KMS-11 (cell line): ENCODE results near the gene FUOM.
"Not testable (repeated sequence)": the region's sequence is repeated elsewhere in the genome, so short reads cannot be mapped to it uniquely, and the experiment has no call there.

ENCODE experiments used
- H2AFZ ChIP-seq: fragments of 200-600 bp; sonication (generic); 2 replicates; pipeline ENCODE4 v1.6.1; 2016; ENCODE audit warnings: antibody characterized with exemption, mixed run types, low read depth
- H3K27ac ChIP-seq: fragments of 200-600 bp; sonication (generic); 2 replicates; pipeline ENCODE4 v1.6.1; 2016; ENCODE audit warnings: mild to moderate bottlenecking, mixed run types
- H3K27me3 ChIP-seq: fragments of 200-600 bp; sonication (generic); 2 replicates; pipeline ENCODE4 v1.6.1; 2017; ENCODE audit warnings: mild to moderate bottlenecking, low read depth, mixed run types, moderate library complexity; ENCODE audit not compliant: insufficient read depth
- H3K36me3 ChIP-seq: fragments of 200-600 bp; sonication (generic); 2 replicates; pipeline ENCODE4 v1.6.1; 2017; ENCODE audit warnings: mild to moderate bottlenecking, mixed run types; ENCODE audit not compliant: insufficient read depth
- H3K4me1 ChIP-seq: fragments of 200-600 bp; sonication (generic); 2 replicates; pipeline ENCODE4 v1.6.1; 2016; ENCODE audit warnings: mild to moderate bottlenecking, low read depth, mixed run types; ENCODE audit not compliant: poor library complexity, severe bottlenecking
- H3K4me2 ChIP-seq: fragments of 200-600 bp; sonication (generic); 2 replicates; pipeline ENCODE4 v1.7.0; 2016; ENCODE audit warnings: mild to moderate bottlenecking, mixed run types
- H3K4me3 ChIP-seq: fragments of 200-600 bp; sonication (generic); IDR thresholded peaks from 2 replicates; pipeline ENCODE4 v1.6.1; 2017; ENCODE audit warnings: low read depth, low read length, mixed read lengths; ENCODE audit not compliant: insufficient read depth
- H3K79me2 ChIP-seq: fragments of 200-600 bp; sonication (generic); 2 replicates; pipeline ENCODE4 v1.6.1; 2016; ENCODE audit warnings: low read depth, mixed run types; ENCODE audit not compliant: insufficient read depth
- H3K9ac ChIP-seq: fragments of 200-600 bp; sonication (generic); 2 replicates; pipeline ENCODE4 v1.6.1; 2016; ENCODE audit warnings: mild to moderate bottlenecking, mixed run types
- H4K20me1 ChIP-seq: fragments of 200-600 bp; sonication (generic); 2 replicates; pipeline ENCODE4 v1.6.1; 2016; ENCODE audit warnings: mild to moderate bottlenecking, mixed run types; ENCODE audit not compliant: insufficient read depth
- TF ChIP-seq, protein P1 (sequence below): fragments of 200-600 bp; sonication (generic); conservative IDR thresholded peaks from 2 replicates; pipeline ENCODE4 v1.6.1; 2017; ENCODE audit warnings: low read depth, mild to moderate bottlenecking, antibody characterized with exemption, low read length, moderate library complexity, mixed read lengths

The FUOM gene

DNA sequence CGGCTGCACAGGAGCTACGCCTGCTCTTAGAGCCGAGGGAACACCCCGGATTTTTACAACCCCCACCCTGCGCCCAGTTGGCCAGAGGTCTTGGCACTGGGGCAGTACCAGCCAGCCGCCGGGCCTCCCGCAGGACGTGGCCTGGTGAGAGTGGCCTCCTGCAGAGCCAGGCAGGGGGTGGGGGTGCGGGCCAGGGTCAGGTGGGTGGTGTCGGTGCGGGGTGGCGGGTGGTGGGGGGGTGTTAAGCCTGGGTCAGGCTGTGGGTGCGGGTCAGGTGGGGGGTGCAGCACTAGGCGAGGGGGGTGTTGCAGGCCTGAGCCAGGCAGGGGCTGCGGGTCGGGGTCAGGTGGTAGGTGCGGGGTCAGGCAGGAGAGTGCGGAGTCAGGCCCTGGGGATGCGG lies 14.7 kb upstream of the FUOM start:
- Histone ChIP-seq H3K79me2 (no peaks in the 10 kb centered on the region), H3K36me3 (no peaks in the 10 kb centered on the region), H3K9ac (no peak overlapping the region), H3K27ac (no peak overlapping the region), H3K27me3 (no peaks in the 10 kb centered on the region; the same call in 1 of the 2 replicates), H4K20me1 (no peaks in the 10 kb centered on the region), H3K4me2 (no peak overlapping the region), H3K4me1 (peaks cover 6% of the 10 kb centered on the region), H2AFZ (no peak overlapping the region), H3K4me3 (no peak overlapping the region)
- TF ChIP-seq, protein P1, sequence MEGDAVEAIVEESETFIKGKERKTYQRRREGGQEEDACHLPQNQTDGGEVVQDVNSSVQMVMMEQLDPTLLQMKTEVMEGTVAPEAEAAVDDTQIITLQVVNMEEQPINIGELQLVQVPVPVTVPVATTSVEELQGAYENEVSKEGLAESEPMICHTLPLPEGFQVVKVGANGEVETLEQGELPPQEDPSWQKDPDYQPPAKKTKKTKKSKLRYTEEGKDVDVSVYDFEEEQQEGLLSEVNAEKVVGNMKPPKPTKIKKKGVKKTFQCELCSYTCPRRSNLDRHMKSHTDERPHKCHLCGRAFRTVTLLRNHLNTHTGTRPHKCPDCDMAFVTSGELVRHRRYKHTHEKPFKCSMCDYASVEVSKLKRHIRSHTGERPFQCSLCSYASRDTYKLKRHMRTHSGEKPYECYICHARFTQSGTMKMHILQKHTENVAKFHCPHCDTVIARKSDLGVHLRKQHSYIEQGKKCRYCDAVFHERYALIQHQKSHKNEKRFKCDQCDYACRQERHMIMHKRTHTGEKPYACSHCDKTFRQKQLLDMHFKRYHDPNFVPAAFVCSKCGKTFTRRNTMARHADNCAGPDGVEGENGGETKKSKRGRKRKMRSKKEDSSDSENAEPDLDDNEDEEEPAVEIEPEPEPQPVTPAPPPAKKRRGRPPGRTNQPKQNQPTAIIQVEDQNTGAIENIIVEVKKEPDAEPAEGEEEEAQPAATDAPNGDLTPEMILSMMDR = no peak

DNA sequence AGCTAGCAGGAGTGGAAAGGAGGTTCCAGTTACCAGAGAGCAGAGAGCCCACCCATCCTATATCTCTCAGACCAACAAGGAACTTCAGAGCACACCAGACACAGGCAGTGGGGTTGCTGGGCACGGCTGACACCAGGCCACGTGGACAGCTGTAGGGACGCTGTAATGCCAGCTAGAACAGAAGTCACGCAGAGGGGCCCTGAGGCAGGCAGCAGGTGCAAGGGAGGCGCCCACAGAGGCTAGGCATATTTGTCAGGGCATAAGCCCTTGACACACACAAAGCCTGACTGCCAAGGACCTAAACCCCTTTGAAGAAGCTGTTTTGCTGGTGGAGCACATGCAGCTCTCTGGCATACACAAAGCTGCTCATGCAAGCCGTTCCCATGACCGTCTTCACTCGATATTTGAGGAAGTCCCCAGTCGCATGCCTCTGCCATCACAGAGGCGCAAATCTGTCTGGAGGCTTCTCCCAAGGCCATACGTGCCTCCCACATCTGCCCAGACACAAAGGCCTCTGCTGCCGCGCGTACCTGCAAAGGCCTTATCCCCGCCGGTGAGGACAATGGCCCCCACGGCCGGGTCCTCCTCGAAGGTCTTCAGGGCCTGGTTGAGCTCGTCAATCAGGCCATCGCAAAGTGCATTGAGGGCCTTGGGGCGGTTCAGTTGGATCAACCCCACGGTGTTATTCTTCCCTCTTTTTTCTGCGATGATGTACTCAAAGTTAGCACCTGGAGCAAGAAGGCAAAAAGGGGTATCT lies 12.4 kb upstream of the FUOM start:
- no peaks in the 10 kb centered on the region for H3K36me3 ChIP-seq
- H2AFZ ChIP-seq = no peak overlapping the region
- H3K4me1 ChIP-seq = peaks cover 6% of the 10 kb centered on the region
- no peaks in the 10 kb centered on the region; the same call in 1 of the 2 replicates for H3K27me3 ChIP-seq
- TF ChIP-seq, protein P1 = no peak
- no peak overlapping the region for H3K4me3 ChIP-seq
- no peaks in the 10 kb centered on the region for H3K79me2 ChIP-seq
- H4K20me1 ChIP-seq = no peaks in the 10 kb centered on the region
- H3K4me2 ChIP-seq = no peak overlapping the region
- no peak overlapping the region for H3K27ac ChIP-seq
- no peak overlapping the region for H3K9ac ChIP-seq

DNA sequence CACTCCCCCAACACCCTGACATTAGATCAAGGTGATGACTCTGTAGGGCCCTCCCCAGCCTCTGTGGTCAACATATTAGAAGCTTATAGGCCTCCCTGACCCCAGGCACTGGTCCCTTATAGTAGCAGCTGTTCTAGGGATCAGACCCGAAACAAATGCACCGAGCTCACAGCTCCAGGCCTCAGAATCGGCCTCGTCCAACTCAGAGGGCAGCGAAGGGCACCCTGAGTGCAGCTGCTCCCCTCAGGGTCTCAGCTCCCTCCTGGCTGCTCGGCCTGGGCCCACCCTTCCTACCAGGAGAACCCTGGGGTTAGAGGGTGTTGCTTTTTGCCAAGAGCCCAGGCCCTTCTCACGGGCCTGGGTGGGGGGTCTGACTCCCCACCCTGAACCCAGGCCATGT lies 10.3 kb upstream of the FUOM start:
- Histone ChIP-seq H3K4me1 (no peaks in the 10 kb centered on the region), H4K20me1 (no peaks in the 10 kb centered on the region), H3K36me3 (no peaks in the 10 kb centered on the region), H3K4me2 (no peak overlapping the region), H3K4me3 (no peak overlapping the region), H3K27me3 (no peaks in the 10 kb centered on the region), H3K79me2 (no peaks in the 10 kb centered on the region), H3K9ac (no peak overlapping the region), H3K27ac (no peak overlapping the region), H2AFZ (no peak overlapping the region)
- TF ChIP-seq, protein P1 = no peak

DNA sequence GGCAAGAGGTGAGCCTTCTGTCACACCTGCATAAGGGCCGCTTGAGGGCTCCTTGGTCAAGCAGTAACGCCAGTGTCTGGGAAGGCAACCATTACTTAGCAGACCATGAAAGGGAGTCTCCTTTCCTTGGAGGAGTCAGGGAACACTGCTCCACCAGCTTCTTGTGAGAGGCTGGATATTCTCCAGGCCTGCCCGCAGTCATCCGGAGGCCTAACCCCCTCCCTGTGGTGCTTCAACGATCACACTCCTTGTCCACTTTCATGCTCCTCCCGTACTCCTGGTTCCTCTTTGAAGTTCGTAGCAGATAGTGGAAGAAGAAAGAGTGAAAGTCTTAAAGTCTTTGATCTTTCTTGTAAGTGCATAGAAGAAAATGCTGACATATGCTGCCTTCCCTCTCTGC lies 9.6 kb upstream of the FUOM start:
- not testable (repeated sequence) for H3K27ac ChIP-seq, H4K20me1 ChIP-seq, H3K27me3 ChIP-seq, H3K9ac ChIP-seq, H3K4me1 ChIP-seq, H3K4me2 ChIP-seq, H3K79me2 ChIP-seq, H3K4me3 ChIP-seq, H2AFZ ChIP-seq, H3K36me3 ChIP-seq

DNA sequence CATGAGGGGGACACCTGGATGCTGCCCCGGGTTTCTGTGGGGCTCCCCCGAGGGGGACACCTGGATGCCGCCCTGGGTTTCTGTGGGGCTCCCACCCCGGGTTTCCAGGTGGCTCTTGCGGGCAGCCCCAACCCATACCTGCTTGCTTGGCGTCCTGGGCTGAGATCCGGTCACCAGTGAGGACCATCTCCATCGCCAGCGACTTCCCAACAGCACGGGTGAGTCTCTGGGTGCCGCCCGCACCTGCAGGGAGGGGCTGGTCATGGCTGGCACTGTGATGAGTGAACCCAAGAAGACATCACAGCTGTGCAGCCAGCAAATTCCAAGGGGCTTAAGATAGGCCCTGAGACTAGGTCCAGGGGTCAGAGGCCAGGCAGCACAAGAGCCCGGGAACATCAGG lies 8.9 kb upstream of the FUOM start:
- Histone ChIP-seq H3K4me2 (no peak overlapping the region), H4K20me1 (no peaks in the 10 kb centered on the region), H3K36me3 (no peaks in the 10 kb centered on the region), H3K27ac (no peak overlapping the region), H3K4me1 (no peaks in the 10 kb centered on the region), H3K79me2 (no peaks in the 10 kb centered on the region), H3K27me3 (no peaks in the 10 kb centered on the region), H2AFZ (no peak overlapping the region), H3K4me3 (no peak overlapping the region), H3K9ac (no peak overlapping the region)
- TF ChIP-seq, protein P1 = no peak
